Measurements from ENCODE around the gene KCNH5. TPM values are rescaled to one million over a fixed set of nuclear protein-coding genes. Genes with fewer than 3 reads are reported as not detected.

KCNH5 gene
- total RNA-seq, 3 donors from 2014 or later (not counting 1 experiment from before 2014, with no cell fraction given), result not detected

DNA sequence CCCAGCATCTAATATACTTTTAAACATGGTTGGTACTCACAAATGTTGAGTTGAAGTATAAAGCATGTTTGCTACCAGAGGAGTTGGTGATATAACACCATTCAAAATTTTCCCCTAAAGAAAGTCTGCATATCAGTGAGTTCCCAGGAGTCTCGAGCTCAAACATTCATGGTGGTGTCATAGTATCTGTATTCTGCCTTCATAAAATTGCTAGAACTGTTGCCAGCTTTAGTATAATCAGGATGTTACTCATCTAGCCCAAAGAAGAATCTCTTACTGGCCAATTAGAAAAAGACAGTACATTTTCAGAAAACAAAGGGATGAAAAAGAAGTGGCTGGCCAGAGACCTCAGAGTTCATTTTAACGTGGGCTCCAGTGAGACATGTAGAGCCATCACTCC is 374.7 kb downstream of the KCNH5 start:
- H3K36me3 Mint-ChIP-seq, result no peaks in the 10 kb centered on the region
- Histone ChIP-seq H3K27ac (ENCODE audit: low read length) (no peak overlapping the region), H3K4me3 (ENCODE audit: low read length) (no peak overlapping the region), H3K4me1 (ENCODE audit: control insufficient read depth, insufficient read depth, low read length) (no peaks in the 10 kb centered on the region), H3K9me3 (ENCODE audit: control insufficient read depth, insufficient read depth, low read length) (no peaks in the 10 kb centered on the region), H3K27me3 (ENCODE audit: control insufficient read depth, insufficient read depth, low read length) (no peaks in the 10 kb centered on the region), H3K36me3 (ENCODE audit: control insufficient read depth, insufficient read depth, low read length) (no peaks in the 10 kb centered on the region)
- no peak overlapping the region for H3K4me3 Mint-ChIP-seq
- intact Hi-C loops (cut with micrococcal nuclease), result no loop called here
- DNase-seq, result no peak
- ATAC-seq, result no peak
- TF ChIP-seq, protein P1, sequence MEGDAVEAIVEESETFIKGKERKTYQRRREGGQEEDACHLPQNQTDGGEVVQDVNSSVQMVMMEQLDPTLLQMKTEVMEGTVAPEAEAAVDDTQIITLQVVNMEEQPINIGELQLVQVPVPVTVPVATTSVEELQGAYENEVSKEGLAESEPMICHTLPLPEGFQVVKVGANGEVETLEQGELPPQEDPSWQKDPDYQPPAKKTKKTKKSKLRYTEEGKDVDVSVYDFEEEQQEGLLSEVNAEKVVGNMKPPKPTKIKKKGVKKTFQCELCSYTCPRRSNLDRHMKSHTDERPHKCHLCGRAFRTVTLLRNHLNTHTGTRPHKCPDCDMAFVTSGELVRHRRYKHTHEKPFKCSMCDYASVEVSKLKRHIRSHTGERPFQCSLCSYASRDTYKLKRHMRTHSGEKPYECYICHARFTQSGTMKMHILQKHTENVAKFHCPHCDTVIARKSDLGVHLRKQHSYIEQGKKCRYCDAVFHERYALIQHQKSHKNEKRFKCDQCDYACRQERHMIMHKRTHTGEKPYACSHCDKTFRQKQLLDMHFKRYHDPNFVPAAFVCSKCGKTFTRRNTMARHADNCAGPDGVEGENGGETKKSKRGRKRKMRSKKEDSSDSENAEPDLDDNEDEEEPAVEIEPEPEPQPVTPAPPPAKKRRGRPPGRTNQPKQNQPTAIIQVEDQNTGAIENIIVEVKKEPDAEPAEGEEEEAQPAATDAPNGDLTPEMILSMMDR (IDR thresholded peaks at IDR 0.05), result no peak
- H3K9me3 Mint-ChIP-seq, result peaks cover 9 to 16% of the 10 kb centered on the region in 2 donors
- no peaks in the 10 kb centered on the region for H3K27me3 Mint-ChIP-seq (ENCODE audit: low read depth in 2 of 2)
- H3K27ac Mint-ChIP-seq, result no peak overlapping the region
- WGBS (ENCODE audit: insufficient coverage), result 84% methylated on average over 2 of the region's 2 CpGs
- no peaks in the 10 kb centered on the region for H3K4me1 Mint-ChIP-seq

DNA sequence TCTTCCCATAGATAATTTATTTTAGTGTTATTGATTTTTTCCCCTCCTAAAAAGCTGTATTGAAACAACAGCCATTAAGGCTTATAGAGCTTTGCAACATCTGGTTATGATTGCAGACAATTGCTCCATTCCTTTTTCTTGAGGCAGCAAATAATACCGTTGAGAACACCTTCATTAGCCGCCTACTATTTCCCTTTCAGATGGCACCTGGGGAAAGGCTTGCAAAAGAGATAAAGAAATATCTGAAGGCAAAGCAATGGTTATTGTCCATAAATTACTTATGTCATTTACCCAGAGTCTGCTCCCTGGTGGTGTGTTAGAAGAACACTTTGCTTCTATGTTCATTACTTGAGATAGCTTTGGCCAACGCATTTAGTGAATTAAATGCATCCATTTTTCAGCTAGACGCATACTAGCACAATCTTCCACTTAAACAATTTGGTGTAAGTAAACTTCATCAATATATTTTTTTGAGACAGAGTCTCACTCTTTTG is 377.8 kb downstream of the KCNH5 start:
- ATAC-seq, result no peak
- Mint-ChIP-seq H3K9me3 (peaks cover 9 to 12% of the 10 kb centered on the region in 2 donors), H3K36me3 (no peaks in the 10 kb centered on the region), H3K27me3 (ENCODE audit: low read depth in 2 of 2) (no peaks in the 10 kb centered on the region), H3K4me1 (no peaks in the 10 kb centered on the region), H3K4me3 (no peak overlapping the region), H3K27ac (no peak overlapping the region)
- DNase-seq, result no peak
- intact Hi-C loops (cut with micrococcal nuclease), result no loop called here
- Histone ChIP-seq H3K4me3 (ENCODE audit: low read length) (no peak overlapping the region), H3K27me3 (ENCODE audit: control insufficient read depth, insufficient read depth, low read length) (no peaks in the 10 kb centered on the region), H3K4me1 (ENCODE audit: control insufficient read depth, insufficient read depth, low read length) (no peaks in the 10 kb centered on the region), H3K36me3 (ENCODE audit: control insufficient read depth, insufficient read depth, low read length) (no peaks in the 10 kb centered on the region), H3K9me3 (ENCODE audit: control insufficient read depth, insufficient read depth, low read length) (no peaks in the 10 kb centered on the region), H3K27ac (ENCODE audit: low read length) (no peak overlapping the region)
- TF ChIP-seq, protein P1 (IDR thresholded peaks at IDR 0.05), result no peak
- 78% methylated on average over 4 of the region's 4 CpGs for WGBS (ENCODE audit: insufficient coverage)

DNA sequence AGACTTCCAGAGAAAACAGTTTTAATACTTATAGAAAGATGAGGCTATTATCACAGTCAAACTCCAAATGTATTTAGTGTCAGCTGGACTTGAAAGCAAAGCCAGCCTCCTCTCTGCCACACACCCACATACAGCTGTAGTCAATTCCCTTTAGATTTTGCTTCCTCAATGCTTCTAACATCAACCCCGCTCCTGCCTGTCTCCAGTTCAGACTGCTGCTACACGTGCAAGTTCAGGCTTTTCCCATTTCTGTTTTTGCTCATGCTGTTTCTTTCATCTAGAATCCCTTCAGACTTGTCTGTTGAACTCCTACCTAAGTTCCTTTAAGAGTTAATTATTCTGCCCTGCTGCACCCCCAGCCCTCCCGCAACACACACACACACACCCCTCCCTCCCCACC is 380.0 kb downstream of the KCNH5 start:
- no peaks in the 10 kb centered on the region for H3K27me3 ChIP-seq (ENCODE audit: control insufficient read depth, insufficient read depth, low read length)
- 22% methylated on average over 3 of the region's 3 CpGs for WGBS (ENCODE audit: insufficient coverage)
- H3K36me3 ChIP-seq (ENCODE audit: control insufficient read depth, insufficient read depth, low read length), result no peaks in the 10 kb centered on the region
- no peak overlapping the region for H3K27ac Mint-ChIP-seq
- no peak overlapping the region for H3K4me3 Mint-ChIP-seq
- no peaks in the 10 kb centered on the region for H3K4me1 Mint-ChIP-seq
- intact Hi-C loops (cut with micrococcal nuclease), result no loop called here
- peaks cover 10 to 11% of the 10 kb centered on the region in 2 donors for H3K9me3 Mint-ChIP-seq
- DNase-seq (no peak), ATAC-seq (no peak)
- H3K4me1 ChIP-seq (ENCODE audit: control insufficient read depth, insufficient read depth, low read length), result no peaks in the 10 kb centered on the region
- H3K27me3 Mint-ChIP-seq (ENCODE audit: low read depth in 2 of 2), result no peaks in the 10 kb centered on the region
- no peak overlapping the region for H3K4me3 ChIP-seq (ENCODE audit: low read length)
- no peaks in the 10 kb centered on the region for H3K9me3 ChIP-seq (ENCODE audit: control insufficient read depth, insufficient read depth, low read length)
- TF ChIP-seq, protein P1 (IDR thresholded peaks at IDR 0.05), result no peak
- H3K36me3 Mint-ChIP-seq, result peaks cover 10% of the 10 kb centered on the region
- no peak overlapping the region for H3K27ac ChIP-seq (ENCODE audit: low read length)

DNA sequence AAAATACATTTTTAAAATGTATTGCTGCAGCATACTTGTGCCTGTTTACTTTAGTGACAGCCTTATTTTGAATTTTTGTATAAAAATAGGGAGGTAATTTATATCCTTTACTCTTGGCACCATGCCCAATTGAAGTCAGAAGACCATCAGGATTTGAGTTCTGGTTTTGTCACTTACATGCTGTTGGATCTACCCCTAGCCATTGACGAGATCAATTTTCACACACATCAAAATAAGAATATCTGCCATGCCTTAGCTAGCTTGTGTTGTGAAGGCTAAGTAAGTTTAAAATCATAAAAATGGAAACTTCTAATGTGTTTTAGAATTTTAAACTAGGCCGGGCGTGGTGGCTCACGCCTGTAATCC is 381.8 kb downstream of the KCNH5 start:
- peaks cover 10% of the 10 kb centered on the region for H3K36me3 Mint-ChIP-seq
- H3K36me3 ChIP-seq (ENCODE audit: control insufficient read depth, insufficient read depth, low read length), result no peaks in the 10 kb centered on the region
- no peak overlapping the region for H3K4me3 Mint-ChIP-seq
- DNase-seq, result no peak
- no peak for ATAC-seq
- no peaks in the 10 kb centered on the region for H3K4me1 ChIP-seq (ENCODE audit: control insufficient read depth, insufficient read depth, low read length)
- H3K9me3 ChIP-seq (ENCODE audit: control insufficient read depth, insufficient read depth, low read length), result peaks cover 4% of the 10 kb centered on the region
- 68% methylated on average over 3 of the region's 4 CpGs for WGBS (ENCODE audit: insufficient coverage)
- no peaks in the 10 kb centered on the region for H3K27me3 ChIP-seq (ENCODE audit: control insufficient read depth, insufficient read depth, low read length)
- no peaks in the 10 kb centered on the region for H3K27me3 Mint-ChIP-seq (ENCODE audit: low read depth in 2 of 2)
- peaks cover 5 to 6% of the 10 kb centered on the region in 2 donors for H3K9me3 Mint-ChIP-seq
- no peak overlapping the region for H3K27ac Mint-ChIP-seq
- no peak overlapping the region for H3K4me3 ChIP-seq (ENCODE audit: low read length)
- intact Hi-C loops (cut with micrococcal nuclease), result no loop called here
- H3K27ac ChIP-seq (ENCODE audit: low read length), result no peak overlapping the region
- H3K4me1 Mint-ChIP-seq, result no peaks in the 10 kb centered on the region
- TF ChIP-seq, protein P1 (IDR thresholded peaks at IDR 0.05), result no peak
